Transverse colon (tissue), 4 donors: ENCODE data around the gene ABHD17B.

Experiments
- EP300 ChIP-seq: sonication (generic); formaldehyde crosslinking; IDR thresholded peaks from one replicate; pipeline ENCODE4 v1.6.1; 2017; ENCODE audit warnings: antibody characterized with exemption, low read depth
- POLR2A ChIP-seq: fragments of 450-650 bp; IDR thresholded peaks from one replicate; pipeline ENCODE4 v1.6.1; 2016; ENCODE audit warnings: antibody characterized with exemption, mild to moderate bottlenecking, moderate library complexity
- POLR2AphosphoS5 ChIP-seq, 3 donors: sonication (generic); formaldehyde crosslinking; IDR thresholded peaks; one replicate each; pipeline ENCODE4 v1.6.1; 2016; ENCODE audit warnings: antibody characterized with exemption in 3 of 3
- TF ChIP-seq, protein P1 (sequence below), 5 experiments: fragments of 200-600 bp in 3 of 5; fragments of 450-650 bp in 2 of 5; sonication (generic) in 3 of 5; IDR thresholded peaks; 1 replicate in 2 of 5; 2 replicates in 3 of 5; pipeline ENCODE4 v1.5.1; 2016 to 2017; ENCODE audit warnings: antibody characterized with exemption in 5 of 5, inconsistent platforms in 3 of 5, mild to moderate bottlenecking in 2 of 5, moderate library complexity in 1 of 5

DNA sequence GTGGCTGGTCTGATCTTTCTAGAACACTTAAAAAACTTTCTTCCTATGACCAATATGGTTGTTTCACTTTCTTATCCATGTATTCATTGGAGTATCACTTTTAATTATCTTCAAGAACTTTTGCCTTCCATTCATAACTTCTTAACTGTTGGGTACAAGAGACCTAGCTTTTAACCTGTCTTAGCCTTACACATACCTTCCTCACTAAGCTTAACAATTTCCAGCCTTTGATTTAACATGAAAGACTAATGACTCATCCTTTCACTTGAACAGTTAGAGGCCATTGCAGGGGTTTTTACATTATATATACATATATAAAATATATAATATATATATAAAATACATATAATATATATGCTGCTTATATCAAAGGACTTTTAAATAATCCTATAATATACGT lies 57.9 kb downstream of the ABHD17B start:
- TF ChIP-seq, protein P1, sequence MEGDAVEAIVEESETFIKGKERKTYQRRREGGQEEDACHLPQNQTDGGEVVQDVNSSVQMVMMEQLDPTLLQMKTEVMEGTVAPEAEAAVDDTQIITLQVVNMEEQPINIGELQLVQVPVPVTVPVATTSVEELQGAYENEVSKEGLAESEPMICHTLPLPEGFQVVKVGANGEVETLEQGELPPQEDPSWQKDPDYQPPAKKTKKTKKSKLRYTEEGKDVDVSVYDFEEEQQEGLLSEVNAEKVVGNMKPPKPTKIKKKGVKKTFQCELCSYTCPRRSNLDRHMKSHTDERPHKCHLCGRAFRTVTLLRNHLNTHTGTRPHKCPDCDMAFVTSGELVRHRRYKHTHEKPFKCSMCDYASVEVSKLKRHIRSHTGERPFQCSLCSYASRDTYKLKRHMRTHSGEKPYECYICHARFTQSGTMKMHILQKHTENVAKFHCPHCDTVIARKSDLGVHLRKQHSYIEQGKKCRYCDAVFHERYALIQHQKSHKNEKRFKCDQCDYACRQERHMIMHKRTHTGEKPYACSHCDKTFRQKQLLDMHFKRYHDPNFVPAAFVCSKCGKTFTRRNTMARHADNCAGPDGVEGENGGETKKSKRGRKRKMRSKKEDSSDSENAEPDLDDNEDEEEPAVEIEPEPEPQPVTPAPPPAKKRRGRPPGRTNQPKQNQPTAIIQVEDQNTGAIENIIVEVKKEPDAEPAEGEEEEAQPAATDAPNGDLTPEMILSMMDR (IDR thresholded peaks at IDR 0.05): no peak
- TF ChIP-seq POLR2AphosphoS5 (IDR thresholded peaks at IDR 0.05): no peak
- no peak for TF ChIP-seq POLR2A
- TF ChIP-seq EP300: no peak
